ENCODE data around the gene ABHD16B.
"Not testable (repeated sequence)": the region's sequence is repeated elsewhere in the genome, so short reads cannot be mapped to it uniquely, and the experiment has no call there.

Gene ABHD16B

DNA sequence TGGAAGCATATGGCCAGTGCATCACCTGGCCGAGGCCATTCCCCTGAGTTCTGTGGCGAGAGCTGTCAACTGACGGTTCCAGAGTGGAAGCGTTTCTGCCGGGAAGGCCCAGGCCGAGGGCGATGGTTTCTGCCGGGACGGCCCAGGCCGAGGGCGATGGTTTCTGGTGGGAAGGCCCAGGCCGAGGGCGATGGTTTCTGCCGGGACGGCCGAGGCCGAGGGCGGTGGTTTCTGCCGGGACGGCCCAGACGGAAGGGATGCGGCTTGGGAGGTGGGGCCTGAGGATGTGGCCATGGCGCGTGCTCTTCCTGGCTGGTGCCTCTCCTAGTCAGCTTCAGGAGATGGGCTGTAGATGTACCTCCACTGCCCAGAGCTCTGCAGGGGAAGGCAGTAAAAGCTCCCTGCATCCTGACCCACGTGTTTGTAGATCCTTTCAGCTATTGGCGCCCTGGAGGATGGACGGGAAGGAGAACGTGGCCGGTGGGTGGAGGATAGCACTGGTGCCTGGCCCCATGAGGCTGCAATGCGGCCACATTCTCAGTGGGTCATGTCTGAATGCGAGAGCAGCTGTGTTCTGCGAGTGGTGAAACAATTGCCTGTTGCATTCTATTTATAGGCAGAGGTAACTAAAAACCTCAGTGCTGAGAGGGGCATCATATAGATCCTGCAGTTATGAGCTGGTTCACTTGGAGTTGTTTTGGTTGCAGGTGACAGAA, 16.6 kb downstream of the ABHD16B start:
- no peak for DNase-seq

DNA sequence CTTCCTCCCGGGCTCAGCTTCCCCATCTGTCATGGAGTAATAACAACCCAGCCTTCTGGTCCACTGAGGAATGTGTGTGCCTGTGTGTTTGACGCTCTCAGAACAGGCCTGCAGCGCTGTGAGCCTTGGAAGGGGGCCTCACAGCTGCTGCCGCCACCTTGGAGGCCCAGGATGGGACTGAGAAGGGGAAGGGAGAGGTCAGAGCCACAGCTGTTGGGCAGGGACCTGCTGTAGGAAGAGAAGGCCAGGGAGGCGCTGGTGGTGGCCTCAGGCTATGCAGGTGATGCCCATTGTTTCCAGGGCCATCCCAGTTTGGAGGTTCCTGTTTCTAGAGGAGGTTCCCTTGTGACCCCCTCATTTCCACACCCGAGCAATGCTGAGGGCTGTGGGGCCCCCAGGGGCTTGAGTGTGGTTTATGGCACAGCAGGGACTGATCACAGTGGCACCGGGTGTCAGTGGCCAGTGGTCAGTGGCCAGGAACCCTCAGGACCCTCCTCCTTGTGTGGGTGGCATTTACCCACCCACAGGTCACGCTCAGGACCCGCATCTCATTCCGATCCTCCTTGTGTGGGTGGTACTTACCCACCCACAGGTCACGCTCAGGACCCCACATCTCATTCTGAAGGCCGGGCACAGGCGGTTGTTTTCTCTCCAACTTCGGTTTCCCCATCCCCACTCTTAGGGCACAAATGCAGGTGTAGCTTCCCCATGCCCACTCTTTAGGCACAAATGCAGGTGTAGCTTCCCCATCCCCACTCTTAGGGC, 17.8 kb downstream of the ABHD16B start:
- no peak for DNase-seq

DNA sequence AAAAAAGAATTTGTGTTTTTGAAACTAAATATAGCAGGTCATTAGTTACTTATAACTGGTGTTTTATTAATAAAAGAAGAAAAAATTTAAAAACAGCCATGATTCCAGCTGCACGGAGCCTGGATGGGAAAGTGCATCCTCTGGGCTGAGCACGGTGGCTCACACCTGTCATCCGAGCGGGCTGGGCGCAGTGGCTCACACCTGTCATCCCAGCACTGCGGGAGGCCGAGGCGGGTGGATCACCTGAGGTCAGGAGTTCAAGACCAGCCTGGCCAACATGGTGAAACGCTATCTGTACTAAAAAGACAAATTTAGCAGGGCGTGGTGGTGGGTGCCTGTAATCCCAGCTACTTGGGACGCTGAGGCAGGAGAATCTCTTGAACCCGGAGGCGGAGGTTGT, 19.6 kb downstream of the ABHD16B start:
- DNase-seq: not testable (repeated sequence)

DNA sequence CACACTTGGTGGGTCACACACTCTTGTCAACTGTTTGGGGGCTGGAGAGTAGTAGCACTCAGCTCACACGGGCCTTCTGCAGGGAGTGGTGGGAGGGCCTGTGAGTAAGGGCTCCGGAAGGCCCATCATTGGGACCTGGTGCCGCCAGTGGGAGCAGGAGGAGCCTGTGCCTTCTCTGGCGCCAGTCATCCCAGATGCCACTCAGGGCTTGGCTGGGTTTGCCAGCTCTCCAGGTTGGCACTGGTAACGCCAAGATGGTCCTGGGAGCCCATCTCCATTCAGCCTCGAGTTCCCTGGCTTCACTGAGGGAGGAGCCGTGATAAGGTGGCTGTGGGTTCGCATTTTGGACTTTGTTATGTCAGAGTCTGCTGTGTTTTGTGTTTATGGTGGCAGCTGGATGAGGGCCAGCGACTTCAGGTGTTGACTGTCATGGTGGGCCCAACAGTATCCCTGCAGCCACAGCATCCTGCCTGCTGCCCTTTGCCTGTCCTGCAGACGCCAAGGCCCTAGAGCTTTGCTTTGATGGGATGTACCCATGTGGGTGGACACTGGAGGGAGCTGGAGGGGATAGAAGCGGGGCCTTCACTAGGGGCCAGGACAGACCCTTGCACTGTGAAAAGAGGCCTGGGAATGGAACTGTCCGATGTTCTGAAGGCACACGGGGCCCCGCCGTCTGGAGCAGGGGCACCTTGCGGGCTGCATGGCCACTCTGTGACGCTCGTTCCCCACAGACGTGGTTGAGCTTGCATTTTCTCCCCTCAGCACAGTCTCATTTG, 20.3 kb downstream of the ABHD16B start:
- DNase-seq: no peak

- DNase-seq: no peak
Measured at GRCh38 chr20:63882257-63883200, 21.2 kb downstream of the ABHD16B start.

- peak in 1 of 56 donors; percentile 26 for DNase-seq
Measured at GRCh38 chr20:63883201-63883593, 21.9 kb downstream of the ABHD16B start.

- DNase-seq: peak in 2 of 56 donors; percentile 24 to 26
Measured at GRCh38 chr20:63884506-63885263, 23.4 kb downstream of the ABHD16B start.

- no peak for DNase-seq
Measured at GRCh38 chr20:63885264-63886053, 24.2 kb downstream of the ABHD16B start.

DNA sequence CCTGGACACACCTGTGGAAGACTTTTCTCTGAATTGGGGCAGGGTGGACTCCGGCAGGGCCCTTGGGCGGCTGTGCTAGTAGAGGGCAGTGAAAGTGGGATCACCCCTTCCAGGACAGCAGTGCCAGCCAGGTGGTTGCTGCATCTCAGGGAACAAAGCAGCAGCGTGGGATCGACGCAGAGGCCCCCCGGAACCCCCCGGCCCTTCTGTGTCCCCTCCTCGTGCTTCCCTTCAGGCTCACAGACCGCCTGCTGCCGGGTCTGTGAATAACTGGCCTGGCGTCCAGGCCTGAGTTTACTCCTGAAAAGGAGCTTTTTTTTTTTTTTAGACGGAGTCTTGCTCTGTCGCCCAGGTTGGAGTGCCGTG, 24.7 kb downstream of the ABHD16B start:
- DNase-seq: no peak

GRCh38 chr20:63886921-63887320, 25.6 kb downstream of the ABHD16B start:
- DNase-seq: no peak

DNA sequence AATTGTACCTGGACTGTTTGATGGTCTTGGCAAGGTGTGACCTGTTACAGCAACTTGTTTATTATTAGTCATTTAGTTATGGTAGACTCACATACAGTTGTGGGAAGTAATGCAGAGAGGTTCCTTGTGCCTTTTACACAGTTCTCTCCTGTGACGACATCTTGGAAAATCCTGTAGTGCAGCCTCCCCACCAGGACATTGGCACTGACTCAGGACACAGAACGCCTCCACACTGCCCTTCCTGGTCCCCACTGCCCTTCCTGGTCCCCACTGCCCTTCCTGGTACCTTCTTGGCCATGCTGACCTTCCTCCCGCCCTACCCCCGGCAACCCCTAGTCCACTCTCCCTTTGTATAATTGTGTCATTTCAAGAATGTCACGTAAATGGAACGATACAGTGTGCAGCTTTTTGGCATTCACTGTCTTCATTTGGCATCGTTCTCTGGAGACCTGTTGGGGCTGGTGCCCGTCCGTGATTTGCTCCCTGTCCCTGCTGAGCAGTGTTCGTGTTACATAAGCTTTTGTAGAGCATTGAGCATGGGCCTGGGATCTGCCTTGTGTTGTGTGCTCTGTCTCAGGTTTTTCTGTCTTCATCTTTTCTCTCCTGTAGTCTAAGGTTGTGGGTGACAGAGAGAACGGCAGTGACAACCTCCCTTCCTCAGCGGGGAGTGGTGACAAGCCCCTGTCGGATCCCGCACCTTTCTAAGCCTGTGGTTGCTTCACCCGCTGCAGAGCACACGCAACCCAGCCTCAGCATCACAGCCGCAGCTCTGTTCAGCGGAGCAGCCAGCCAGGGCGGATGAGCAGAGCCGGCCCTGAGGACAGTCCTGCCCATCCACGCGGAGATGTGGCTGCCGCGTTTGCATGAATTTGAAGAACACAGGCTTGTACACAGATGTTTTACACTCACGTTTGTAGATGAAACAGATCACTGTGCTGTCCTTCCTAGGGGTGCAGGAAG, 28.2 kb downstream of the ABHD16B start:
- peak in 9 of 56 donors; percentile 6 to 41 (median 16) for DNase-seq

GRCh38 chr20:63890201-63890576, 28.9 kb downstream of the ABHD16B start:
- no peak for DNase-seq

GRCh38 chr20:63890616-63891015, 29.3 kb downstream of the ABHD16B start:
- no peak for DNase-seq

- no peak for DNase-seq
Measured at GRCh38 chr20:63891061-63892002, 30.0 kb downstream of the ABHD16B start.

DNA sequence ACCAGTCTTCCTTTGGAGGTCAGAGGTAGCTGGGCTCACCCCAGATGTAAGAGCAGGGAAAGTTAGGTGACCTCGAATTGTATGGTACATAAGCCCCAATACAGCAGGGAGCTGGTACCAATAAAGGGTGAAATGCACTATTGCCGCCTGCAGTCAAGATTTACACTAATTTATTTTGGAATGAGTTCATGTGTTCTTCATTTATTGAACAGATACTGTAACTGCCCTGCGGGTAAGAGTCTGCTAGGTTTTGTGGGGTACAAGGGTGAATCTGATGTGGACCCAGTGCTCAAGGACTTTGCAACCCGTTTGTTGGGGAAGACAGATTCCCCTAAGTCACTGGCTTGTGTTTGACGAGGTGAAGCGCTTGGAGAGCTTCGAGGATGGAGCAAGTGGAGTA, 31.1 kb downstream of the ABHD16B start:
- no peak for DNase-seq

GRCh38 chr20:63893999-63894357, 32.7 kb downstream of the ABHD16B start:
- DNase-seq: peak in 1 of 56 donors; percentile 36
